ENCODE results near the gene ACTC1.

The ACTC1 gene

DNA sequence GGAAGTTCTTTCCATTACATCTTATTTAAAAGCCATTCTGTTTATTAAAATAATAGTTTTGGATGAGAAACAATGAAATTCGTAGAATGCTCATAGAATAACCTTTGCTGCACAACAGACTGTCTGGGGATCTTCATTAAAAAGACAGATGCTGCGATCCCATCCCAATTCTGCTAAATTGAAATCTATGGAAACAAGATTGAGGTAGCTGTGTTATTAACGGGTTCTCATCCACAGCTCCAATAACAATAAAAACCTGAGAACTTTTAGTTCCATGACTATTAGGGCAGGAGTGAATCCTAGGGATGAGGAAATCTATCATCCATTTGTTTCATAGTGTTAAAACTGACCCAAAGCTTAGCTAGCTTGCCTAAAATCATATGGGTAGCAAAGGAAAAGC lies 38.1 kb downstream of the ACTC1 start:
- DNase-seq (ENCODE audit: low spot score): no peak

DNA sequence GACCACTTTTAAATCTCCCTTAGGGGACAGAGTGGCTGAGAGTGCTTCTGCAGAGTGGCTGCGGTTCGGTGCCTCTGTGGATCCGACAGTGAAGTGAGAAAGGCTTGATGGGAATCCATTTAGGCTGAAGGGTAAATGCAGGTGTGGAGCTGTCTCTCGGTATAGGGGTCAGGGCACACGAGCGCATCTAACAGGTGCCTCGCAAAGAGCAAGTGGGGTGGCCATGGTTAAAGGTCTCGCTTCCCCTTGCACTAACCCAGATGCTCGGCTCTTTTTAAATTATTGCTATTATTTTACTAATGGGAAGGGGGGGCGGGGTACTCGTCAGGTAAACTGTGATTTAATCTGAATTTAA lies 40.0 kb downstream of the ACTC1 start:
- DNase-seq (ENCODE audit: low spot score): no peak

GRCh38 chr15:34754674-34755418 lies 40.5 kb downstream of the ACTC1 start, which contains the start of gene GJD2:
Gene GJD2, minus strand, starts transcription at chr15:34754998. Its CDS starts 510 bp downstream, at chr15:34754488.
- DNase-seq (ENCODE audit: low spot score): peak; percentile 59

DNA sequence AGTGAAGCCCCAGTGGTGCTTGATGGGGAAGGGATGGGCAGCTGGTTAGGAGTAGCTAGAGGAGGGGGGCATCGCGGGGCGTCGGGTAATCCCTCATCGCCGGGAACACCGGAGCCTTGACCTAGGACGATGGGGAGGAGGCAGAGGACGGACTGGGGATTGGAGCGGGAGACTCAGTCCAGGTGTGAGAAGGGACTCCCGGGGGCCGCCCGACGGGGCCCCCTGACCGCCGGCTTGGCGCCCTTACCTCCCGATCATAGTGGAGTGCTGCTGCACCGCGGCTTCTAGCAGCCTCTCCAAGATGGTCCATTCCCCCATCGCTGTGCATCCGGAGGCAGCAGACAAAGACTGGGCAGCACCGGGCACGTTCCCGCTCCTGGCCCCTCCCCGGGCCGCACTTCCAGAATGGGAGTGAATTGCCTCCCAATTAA lies 41.2 kb downstream of the ACTC1 start:
- peak; percentile 22 for DNase-seq (ENCODE audit: low spot score)

DNA sequence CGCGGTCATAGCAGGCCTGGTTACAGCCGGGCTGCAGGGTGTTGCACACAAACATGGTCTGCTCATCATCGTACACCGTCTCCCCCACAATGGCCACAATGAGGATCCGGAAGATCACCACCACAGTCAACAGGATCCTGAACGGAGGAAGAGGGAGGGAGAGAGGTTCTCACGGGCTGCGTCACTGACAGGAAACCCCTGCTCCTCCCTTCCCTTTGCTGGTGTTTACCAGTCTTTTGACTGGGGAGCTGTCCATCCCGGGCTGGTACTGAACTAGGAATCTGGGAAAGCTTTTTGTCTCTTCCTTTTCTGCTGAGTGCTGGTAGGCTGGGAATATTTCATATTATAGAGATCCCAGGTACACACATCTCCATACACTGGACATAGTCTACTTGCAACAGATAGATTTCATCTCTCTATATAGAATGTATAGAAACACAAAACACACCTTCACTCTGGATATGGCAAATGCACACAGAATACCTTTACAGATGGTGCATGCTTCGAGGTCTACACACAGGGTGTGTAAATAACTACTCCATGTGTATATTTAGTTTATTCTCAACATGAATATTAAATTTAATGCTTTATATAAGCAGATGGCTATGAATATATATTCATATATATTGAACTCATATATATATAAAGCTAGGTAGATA lies 42.0 kb downstream of the ACTC1 start:
- DNase-seq (ENCODE audit: low spot score): peak; percentile 77

DNA sequence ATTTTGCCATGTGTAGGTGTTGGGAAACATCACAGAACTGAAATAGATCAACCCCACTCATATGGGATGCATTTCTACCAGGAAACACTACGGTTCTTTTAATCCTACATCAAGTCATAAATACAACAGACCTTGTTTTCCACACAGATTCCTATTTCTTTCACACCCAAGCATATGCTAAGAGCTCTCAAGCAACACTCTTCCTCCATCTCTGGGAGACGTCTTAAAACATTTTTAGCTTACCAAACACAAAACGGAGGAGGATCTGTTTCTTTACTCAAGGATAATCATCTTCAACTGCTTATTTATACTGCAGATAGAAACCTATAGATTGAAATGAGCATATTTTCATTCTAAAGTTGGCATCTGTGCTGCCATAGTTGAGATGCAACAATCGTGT lies 45.7 kb downstream of the ACTC1 start:
- DNase-seq (ENCODE audit: low spot score): no peak

Data from iPS-NIHi11 (cell line).